ENCODE results near the gene TEX22.

The TEX22 gene

DNA sequence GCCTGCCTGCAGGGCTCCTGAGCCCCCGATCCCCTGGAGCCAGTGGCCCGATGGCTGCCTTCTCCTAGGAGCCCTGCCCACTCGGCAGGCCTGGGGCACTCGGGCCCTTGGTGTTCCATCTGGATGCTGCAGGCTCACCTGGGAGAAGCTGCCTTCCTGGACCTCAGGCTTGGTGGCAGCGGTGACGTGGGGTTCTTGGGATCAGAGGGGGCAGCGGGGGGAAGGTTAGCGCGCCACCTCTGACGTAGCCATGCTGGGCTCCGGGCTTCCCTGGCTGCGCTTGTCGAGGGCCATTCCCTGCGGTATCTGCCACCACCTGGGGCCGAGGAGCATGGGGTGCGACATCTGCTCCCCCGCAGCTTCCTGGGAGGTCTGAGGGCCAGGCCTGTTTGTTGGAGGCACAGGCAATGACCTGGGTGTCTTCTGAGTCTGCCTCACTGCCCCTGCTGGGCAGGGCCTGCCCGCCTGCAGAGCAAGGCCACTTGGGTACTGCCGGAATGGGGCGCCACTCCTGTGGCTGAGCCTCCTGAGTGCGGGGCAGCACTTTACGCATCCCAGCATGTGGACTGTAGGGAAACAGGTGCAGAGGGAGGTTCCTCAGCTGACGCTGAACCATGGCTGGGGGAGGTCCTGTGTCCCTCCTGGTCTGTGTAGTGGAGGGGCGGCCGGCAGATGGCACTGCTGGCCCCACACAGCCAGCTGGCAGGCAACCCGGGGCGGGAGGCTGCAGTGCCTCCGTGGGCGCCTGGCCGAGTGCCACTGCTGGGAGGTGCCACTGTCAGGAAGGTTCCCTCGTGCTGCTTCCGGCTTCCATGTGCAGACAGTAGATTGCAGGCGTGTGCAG lies 41.6 kb downstream of the TEX22 start:
- DNase-seq (ENCODE audit: low spot score) = peak; percentile 56

DNA sequence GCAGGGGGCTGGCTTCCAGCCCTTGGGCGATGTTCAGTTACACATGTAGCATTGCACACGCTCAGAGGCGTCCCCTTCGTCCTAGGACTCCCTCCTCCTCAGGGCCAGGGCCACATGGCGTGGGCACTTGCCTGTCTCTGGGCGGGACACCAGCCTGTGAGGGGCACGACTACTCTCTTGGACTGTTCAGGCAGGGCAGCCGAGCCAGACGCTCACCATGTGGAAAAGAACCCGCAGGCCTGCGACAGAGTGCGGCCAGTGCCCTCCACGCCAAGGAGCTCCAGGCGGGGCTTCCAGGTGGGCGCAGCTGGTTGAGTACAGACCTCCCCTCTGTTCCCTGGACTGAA lies 42.2 kb downstream of the TEX22 start:
- no peak for DNase-seq (ENCODE audit: low spot score)

DNA sequence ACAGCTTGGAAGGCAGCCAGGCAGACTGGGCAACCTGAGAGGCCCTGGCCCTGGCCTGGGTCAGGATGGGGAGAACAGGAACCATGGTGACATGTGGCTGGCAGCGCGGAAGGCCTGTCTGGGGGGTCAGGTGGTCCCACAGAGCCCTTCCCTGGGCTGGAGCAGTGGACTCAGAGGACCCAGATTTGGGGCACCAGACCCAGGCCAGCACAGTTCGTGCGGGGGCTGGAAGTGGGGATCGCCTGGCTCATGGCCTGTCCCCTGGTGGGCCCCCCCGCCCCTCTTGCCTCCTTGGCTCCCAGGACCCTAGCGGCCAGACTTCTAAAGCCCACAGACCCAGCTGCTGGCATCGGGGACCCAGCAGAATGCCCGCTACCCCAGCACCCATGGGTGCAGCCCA lies 42.7 kb downstream of the TEX22 start:
- no peak for DNase-seq (ENCODE audit: low spot score)

DNA sequence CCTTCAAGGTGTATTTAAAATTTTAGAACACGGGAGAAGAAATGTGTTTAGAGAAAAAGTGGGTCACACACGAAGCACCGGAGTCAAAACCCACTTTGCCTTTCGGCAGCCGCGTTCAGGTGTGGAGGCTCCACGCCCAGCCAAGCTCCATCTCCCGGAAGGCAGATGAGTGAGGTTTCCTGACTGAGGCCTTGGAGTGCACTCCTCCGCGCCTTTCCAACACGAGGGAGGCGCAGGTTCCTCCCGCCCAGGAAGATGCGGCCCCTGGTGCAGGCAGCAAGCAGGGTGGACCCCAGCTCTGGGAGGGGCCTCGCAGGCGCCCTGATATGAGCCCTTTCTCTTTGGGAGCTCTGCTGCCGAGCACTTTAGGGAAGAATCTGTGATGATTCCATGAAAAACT lies 43.8 kb downstream of the TEX22 start:
- no peak for DNase-seq (ENCODE audit: low spot score)

DNA sequence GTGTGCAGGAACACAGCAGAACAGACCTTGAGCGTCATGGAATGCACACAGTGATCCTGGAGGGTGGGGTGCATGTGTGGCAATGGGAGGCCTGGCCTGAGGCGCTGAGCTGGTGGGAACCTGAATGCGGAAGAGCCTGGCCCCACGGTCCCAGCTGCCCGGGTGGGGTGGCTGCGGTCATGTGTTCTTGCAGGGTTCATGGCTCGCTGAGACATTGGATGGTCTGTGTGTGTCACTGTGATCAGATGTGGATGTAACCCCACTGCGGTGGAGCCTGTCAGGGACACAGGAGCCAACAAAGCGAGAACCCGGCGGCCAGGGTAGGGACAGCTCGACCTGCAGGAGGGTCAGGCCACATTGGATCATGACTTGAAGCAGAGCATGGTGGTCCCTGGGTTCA lies 44.5 kb downstream of the TEX22 start:
- no peak for DNase-seq (ENCODE audit: low spot score)

DNA sequence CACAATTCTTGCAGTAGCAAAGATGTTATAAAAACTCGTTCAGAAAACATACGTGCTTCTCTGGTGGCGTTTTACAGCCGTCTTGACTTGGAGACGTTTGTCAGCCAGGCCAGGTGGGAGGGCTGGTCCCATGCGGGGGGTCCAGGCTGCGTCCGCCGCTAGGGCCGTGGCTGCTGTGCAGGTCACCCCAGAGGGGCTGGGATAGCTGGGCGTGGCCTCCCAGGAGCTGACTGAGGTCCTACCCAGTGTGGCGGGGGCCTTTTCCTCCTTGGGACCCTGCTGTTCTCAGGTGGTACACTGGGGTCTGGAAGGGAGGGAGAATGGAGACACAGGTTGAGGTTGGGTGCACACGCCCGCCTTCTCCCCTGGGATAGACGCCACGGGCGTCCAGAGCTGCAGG lies 46.5 kb downstream of the TEX22 start:
- DNase-seq (ENCODE audit: low spot score) = no peak

DNA sequence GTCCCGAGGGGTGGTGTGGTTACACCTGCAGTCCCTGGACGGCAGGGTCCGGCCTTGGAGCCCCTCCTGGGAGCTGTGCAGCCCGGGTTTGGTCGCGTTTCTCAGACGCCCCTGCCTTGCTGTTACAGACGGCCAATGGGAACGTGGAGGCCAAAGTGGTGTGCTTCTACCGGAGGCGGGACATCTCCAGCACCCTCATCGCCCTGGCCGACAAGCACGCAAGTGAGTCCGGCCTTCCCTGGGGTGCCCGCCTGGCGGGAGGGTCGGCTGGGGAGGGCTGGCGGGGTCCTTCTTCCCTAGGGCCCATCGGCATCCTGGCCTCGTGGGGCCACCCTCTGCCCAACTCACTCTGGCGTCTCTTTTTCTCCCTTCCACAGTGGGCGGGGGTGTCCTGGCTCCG lies 47.0 kb downstream of the TEX22 start:
- no peak for DNase-seq (ENCODE audit: low spot score)

DNA sequence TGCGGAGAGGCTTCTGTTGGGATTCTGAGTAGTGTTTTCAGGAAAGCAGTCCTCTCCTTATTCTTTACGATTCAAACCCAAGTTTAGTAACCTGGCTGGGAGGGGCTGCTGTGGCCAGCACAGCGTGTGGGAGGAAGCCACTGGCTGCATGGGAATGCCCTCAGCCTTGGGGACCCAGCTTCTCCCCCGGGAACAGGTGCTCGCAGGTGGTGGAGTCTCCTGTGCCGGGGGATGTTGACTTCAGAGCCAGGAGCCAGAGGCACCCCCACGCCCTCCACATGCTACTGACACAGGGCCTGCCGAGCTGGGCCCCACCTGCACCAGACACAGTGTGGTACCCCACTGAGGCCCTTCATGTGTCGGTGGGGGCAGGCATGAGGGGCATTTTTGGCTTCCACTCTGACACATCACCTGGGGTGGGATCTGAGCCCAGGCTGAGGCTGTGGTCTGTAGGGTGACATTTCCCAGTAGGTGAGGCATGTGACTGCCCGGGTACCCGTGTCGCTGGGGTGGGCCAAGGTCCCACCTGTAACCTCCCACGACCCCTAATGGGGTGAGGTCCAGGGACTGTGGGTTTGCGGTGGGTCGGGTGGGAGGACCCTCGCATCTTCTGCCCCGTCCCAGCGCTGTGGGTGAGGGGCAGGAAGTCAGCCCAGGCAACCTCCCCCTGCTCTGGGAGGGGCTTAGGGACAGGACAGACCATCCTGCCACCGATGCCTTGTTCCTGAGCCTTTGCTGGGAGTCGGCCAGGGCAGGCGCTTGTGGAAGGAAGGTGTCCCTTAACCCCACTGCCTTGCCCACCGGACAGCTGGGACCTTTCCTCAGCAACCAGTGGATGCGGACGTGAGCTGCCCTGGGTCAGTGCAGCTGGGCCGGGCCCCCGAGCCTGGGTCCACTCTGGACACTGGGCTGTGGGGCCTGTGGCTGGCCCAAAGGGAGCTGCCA lies 47.8 kb downstream of the TEX22 start:
- no peak for DNase-seq (ENCODE audit: low spot score)

DNA sequence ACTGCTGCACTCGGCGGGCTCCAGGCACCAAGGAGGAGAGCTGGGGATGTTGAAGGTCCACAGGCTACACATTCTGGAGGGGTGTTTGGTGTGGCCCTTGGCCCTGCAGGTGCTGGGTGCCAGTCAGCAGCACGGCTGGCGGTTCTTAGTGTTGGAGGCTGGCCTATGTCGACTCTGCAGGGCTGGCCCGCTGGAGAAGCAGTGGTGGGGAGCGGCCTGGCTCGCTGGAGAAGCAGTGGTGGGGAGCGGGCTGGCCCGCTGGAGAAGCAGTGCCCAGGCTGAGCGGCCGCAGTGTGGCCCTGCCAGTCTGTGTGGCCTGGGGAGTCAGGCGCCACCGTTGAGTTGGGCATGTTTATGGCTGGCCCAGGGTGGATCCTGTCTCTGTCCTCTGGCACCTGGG lies 48.6 kb downstream of the TEX22 start:
- DNase-seq (ENCODE audit: low spot score) = no peak

DNA sequence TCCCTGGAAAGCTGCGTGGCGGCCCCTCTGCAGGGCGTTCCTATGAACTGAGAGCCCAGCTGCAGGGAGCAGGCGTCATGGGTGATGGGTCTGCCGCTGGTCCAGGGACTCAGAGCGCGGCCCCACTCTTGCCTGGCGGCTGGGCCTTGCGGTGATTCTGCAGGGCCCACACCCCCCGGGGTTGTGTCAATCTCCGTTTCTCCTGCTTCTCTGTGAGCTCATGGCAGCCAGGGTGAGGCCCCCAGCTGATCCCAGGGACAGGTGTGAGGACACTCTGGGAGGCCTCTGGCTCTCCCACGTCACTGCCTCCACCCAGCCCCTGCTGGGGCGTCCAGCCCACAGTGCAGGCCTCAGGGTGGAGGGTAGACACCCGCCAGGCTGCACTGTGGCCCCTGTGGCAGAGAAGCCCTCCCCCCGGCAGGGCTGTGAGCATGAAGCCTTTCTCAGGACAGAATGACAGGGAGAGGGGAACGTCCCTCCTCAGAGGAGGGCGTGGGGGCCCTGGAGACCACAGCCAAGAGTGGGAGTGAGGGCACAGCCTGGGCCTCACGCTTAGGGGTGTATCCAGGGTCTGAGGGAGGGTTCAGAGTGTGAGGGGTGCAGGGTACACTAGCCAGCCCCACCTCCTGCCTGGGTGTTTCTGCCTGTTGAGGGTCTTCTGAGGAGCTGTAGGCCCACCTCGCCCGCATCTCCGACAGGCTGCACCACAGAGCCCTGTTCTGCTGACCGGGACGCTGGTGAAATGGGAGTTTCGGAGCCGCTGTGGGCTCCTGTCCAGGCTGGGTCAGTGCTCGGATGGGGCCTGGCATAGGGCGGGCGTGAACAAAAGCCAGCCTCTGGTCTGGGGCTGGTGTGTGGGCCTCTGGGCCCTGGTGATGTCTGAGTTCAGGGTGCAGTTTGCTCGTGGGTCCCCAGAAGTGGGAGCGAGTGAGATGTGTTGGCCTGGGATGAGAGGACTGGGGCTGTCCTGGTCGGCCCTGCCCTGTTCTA lies 49.6 kb downstream of the TEX22 start:
- DNase-seq (ENCODE audit: low spot score) = no peak

DNA sequence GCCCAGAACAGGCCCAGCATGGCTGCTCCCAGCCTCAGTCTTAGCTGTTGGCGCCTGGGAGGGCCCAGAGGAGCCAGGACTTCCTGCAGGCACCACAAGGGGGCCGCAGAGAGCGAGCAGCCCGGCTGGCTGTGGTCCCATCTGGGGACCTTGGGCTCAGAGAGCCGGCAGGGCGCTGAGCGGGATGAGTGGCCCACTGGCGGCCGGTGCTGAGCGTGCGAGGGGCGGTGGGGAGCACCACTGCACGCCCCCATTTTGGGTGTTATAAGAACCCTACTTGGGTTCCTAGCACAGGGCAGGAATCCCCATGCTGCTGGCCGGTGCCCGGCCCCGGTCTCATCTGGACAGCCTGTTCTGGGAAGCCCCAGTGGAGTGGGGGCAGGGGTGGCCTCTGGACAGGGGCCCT lies 50.4 kb downstream of the TEX22 start:
- DNase-seq (ENCODE audit: low spot score) = peak; percentile 63

DNA sequence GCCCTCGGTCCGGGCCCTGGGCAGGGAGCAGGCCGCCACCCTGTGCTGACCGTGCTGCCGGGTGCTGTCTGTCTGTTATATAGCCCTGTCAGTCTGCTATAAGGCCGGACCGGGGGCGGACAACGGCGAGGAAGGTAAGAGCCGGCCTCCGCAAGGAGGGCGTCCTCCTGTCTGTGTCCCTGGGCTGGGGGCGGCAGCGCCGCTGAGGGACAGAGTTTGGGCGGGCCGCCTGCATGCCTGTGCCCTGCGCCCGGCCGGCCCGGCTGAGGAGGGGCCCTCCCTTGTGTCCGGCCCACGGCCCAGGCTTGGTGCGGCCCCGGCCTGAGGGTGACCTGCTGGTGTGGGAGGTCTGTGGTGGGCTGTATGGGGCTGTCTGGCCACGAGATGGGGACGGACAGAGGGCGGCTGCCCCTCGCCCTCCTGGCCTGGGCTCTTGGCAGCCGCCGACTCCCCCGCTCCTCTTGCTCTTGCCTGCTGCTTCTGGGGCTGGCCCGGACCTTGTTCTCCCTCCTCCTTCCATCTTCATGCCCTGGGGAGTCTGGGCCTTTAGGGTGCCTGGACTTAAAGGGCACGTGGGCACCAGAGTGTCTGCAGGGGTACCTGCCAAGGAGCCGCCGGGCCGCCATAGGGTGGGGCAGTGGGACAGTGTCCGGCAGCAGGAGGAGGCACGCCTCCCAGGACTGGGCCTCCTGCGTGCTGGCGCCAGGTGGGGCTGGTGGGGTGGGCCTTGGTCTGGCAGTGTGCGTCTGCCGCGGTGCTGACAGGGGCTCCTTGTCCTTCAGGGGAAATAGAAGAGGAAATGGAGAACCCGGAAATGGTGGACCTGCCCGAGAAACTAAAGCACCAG lies 51.2 kb downstream of the TEX22 start:
- no peak for DNase-seq (ENCODE audit: low spot score)

DNA sequence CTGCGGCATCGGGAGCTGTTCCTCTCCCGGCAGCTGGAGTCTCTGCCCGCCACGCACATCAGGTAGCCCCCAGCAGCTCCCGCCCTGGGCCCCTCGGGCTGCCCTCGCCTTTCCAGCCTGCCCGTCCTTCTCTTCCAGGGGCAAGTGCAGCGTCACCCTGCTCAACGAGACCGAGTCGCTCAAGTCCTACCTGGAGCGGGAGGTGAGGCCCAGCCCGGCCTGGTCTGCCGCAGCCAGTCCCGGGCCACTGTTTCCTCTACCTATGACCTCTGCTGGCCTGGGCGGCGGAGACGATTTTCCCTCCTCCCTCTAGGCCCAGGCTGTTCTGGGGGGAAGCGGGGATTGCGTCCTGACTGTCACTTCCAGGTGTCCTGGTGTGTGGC lies 51.8 kb downstream of the TEX22 start:
- no peak for DNase-seq (ENCODE audit: low spot score)

DNA sequence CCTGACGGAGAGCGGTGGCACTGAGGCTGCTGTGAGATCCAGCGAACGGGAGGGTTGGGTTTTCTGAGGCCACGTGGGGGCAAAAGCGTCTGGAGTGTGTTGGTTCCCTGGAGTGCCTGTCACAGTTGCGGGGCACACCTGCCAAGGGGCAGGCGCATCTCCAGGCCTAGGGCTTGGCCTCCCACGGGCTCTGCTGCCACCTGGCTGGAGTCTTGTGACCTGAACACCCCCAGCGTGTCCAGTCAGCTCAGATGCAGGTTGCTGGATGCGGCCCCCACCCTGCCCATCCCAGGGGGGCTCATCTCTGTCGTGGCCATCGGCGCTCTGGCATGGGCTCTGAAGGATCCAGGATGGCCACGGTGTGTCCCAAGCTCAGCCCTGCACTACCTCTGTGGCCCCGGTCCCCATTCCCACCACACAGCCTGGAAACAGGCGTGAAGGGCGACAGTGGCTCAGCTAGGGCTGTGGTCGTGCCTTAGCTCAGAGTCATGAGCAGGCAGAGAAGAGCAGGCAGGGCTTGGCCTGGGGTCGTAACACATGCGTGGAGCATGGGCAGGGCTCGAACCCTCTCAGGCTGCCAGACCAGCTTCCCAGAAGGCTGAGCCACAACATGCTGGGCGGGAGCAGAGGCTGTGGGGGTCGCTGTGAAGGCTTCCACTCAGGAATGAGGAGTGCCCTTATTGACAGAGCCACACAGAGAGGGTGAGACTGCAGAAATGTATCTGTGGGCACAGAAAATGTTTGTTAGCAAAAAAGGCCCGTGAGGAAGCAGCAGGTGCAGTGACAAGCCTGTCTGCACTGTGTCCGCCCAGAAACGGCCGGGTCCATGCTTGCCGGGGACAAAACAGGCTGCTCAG lies 52.8 kb downstream of the TEX22 start:
- DNase-seq (ENCODE audit: low spot score) = no peak

DNA sequence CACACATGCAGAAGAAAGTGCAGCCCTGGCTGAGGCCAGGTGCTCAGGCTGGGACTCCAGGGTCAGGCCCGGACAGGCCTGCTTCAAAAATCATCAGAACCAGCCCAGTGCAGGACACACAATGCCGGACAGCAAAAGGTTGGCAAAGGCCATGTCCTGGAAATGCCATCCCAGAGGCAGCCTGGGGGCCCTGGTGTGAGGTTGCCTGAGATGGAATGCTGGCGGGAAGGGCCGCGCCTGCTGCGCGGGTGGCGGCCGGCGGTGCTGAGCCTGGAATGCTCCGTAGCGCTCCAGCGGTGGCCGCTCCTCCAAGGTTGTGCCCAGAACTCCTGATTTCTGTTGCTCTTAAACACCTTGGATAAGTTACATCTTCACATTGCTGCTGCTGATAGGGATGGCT lies 54.6 kb downstream of the TEX22 start:
- no peak for DNase-seq (ENCODE audit: low spot score)

DNA sequence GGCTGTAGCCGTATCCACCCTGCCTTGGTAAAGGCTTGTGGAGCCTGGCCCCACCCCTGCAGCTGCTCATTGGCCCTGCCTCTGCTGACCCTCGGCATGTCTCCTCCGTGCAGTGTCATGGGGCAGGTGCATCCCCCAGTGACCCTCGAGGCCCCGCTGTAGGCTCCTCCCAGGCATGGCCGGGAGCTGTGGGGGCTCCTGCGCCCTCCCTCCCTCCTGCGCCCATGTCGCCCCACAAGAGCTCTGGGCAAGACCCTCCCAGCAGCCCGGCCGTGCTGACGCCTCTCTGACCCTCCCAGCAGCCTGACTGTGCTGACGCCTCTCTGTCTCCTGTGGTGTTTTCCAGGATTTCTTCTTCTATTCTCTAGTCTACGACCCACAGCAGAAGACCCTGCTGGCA lies 55.5 kb downstream of the TEX22 start:
- no peak for DNase-seq (ENCODE audit: low spot score)

DNA sequence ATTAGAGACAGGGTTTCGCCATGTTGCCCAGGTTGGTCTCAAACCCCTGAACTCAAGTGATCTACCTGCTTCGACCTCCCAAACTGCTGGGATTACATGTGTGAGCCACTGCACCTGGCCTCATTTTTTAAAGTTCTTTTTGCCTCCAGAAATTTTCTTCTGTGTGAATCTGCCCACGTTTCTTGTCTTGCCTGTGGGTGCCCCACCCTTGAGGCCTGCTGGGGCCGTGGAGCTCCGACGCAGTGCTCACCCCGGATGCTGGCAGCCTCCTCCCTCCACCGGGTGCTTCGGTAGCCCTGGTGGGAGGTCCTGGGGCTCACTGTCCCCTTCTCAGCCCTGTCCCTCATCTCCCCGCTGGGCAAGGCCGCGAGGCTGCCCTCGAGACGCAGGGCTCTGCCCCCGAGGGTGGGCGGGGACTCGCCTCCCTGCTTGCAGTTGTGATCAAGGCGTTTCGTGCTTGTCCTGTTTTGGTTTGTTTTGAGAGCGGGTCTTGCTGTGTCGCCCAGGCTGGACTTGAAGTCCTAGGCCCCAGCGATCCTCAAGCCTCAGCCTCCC lies 56.8 kb downstream of the TEX22 start:
- DNase-seq (ENCODE audit: low spot score) = no peak

DNA sequence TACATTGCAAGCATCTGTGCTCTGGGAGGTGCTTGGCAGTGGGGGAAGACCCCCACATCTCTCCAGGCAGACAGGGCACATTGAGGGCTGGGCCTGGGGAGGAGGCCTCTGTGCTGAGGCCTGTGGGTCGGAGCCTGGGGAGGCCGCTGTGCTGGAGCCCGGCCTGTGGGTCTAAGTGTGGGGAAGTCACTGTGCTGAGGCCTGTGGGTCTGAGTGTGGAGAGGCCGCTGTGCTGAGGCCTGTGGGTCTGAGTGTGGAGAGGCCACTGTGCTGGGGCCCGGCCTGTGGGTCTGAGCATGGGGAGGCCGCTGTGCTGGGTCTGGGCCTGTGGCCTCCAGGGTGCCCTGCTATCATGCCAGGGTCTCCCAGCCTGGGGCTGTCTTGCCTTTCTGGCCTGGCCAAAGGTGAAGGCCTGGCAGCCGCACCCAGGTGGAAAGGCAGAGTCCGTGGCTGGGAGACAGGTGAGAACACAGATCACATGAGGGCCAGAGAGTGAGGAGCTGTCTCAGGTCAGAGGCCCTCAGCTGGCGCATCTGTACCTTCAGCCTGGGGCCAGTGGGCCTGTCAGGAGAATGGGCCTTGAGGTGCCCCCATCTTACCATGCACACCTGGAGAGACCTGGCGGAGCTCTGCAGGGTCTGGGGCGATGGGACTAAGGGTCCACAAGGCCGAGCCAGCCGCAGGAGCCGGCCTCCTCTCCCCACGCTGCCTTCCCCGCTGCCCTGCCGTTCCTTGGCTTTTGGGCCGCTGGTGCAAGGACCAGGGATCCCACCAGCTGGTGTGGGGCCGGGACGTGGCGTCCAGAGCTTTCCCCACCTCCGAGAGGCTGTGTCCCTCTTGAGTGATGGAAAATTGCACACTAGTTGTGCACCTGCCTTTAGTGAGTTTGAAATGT lies 57.7 kb downstream of the TEX22 start:
- DNase-seq (ENCODE audit: low spot score) = no peak
